Skeletal muscle tissue (tissue), 4 donors: ENCODE measurements around the gene DBNDD1. TPM values are rescaled to one million over a fixed set of nuclear protein-coding genes. Genes with fewer than 3 reads are reported as not detected.

Source experiments
- H3K27ac ChIP-seq: one replicate; pipeline ENCODE4 v1.7.0; 2013; ENCODE audit warnings: mild to moderate bottlenecking, low read depth, low read length, inconsistent platforms
- H3K27me3 ChIP-seq, 3 donors: one replicate each; pipeline ENCODE4 v1.7.0; 2013; ENCODE audit warnings: low read length in 3 of 3; ENCODE audit not compliant: control insufficient read depth in 3 of 3, insufficient read depth in 3 of 3
- H3K36me3 ChIP-seq, 3 donors: one replicate each; pipeline ENCODE4 v1.7.0; 2013; ENCODE audit warnings: low read length in 3 of 3; ENCODE audit not compliant: control insufficient read depth in 3 of 3, insufficient read depth in 3 of 3
- H3K4me1 ChIP-seq, 3 donors: one replicate each; pipeline ENCODE4 v1.7.0; 2013; ENCODE audit warnings: low read length in 3 of 3, mild to moderate bottlenecking in 3 of 3; ENCODE audit not compliant: control insufficient read depth in 3 of 3, insufficient read depth in 3 of 3
- H3K4me3 ChIP-seq, 3 donors: one replicate each; pipeline ENCODE4 v1.7.0; 2013; ENCODE audit warnings: low read length in 3 of 3
- H3K9ac ChIP-seq, 3 donors: one replicate each; pipeline ENCODE4 v1.7.0; 2013; ENCODE audit warnings: low read length in 3 of 3, mild to moderate bottlenecking in 3 of 3, moderate library complexity in 2 of 3, low read depth in 1 of 3
- H3K9me3 ChIP-seq, 3 donors: one replicate each; pipeline ENCODE4 v1.7.0; 2013; ENCODE audit warnings: low read length in 3 of 3; ENCODE audit not compliant: control insufficient read depth in 3 of 3
- total RNA-seq: library from RNA; depleted of rRNA; stranded (reverse); fragments of >200 nt; gene quantifications from one replicate; pipeline ENCODE4 v1.2.3, GENCODE V29; 2014
- donor health status: Osteomylitis.

DBNDD1 gene
- total RNA-seq, 1 donor from 2014 or later: 3.1 TPM

- H3K27ac ChIP-seq: no peak overlapping the region
- H3K9me3 ChIP-seq: no peaks in the 10 kb centered on the region
- H3K4me1 ChIP-seq: no peaks in the 10 kb centered on the region
- peaks cover 40 to 45% (median 43%) of the 10 kb centered on the region in 3 donors for H3K36me3 ChIP-seq
- H3K27me3 ChIP-seq: no peaks in the 10 kb centered on the region
- H3K4me3 ChIP-seq: no peak overlapping the region
- H3K9ac ChIP-seq: no peak overlapping the region
These were observed 62.0 kb downstream of the DBNDD1 start for GRCh38 chr16:89957216-89957785.

- Histone ChIP-seq H3K36me3 (peaks cover 40 to 43% (median 41%) of the 10 kb centered on the region in 3 donors), H3K4me1 (no peaks in the 10 kb centered on the region), H3K9ac (no peak overlapping the region), H3K27ac (no peak overlapping the region), H3K27me3 (no peaks in the 10 kb centered on the region), H3K9me3 (no peaks in the 10 kb centered on the region), H3K4me3 (no peak overlapping the region)
These were observed 62.6 kb downstream of the DBNDD1 start for GRCh38 chr16:89956505-89957215.

GRCh38 chr16:89955001-89955685, 64.1 kb downstream of the DBNDD1 start:
- Histone ChIP-seq H3K27me3 (no peaks in the 10 kb centered on the region), H3K4me1 (no peaks in the 10 kb centered on the region), H3K4me3 (no peak overlapping the region), H3K36me3 (peaks cover 34 to 36% (median 35%) of the 10 kb centered on the region in 3 donors), H3K9ac (no peak overlapping the region), H3K27ac (no peak overlapping the region), H3K9me3 (no peaks in the 10 kb centered on the region)

Other genes with a start within 250 kb of the DBNDD1 start
- gene FANCA, start 202.8 kb downstream of the DBNDD1 start, total RNA-seq: 9.9 TPM
- 2.1 TPM for gene SPIRE2, start 191.0 kb downstream of the DBNDD1 start, total RNA-seq
- gene TCF25, start 145.9 kb downstream of the DBNDD1 start, total RNA-seq: 121 TPM
- 0.52 TPM for gene MC1R, start 100.6 kb downstream of the DBNDD1 start, total RNA-seq
- 18.3 TPM for gene TUBB3, start 96.1 kb downstream of the DBNDD1 start, total RNA-seq
- 22.4 TPM for gene DEF8, start 70.7 kb downstream of the DBNDD1 start, total RNA-seq
- not detected for gene PRDM7, start 57.9 kb upstream of the DBNDD1 start, total RNA-seq